A673 (cell line): ENCODE data around the gene CDH4. TPM values are rescaled to one million over a fixed set of nuclear protein-coding genes. Genes with fewer than 3 reads are reported as not detected.

ENCODE experiments used
- BruUV-seq: library from RNA; stranded (reverse); fragments of 400-500 nt; replicated peaks from 2 replicates; lab custom pipeline; 2021; lab: Mats Ljungman, UMichigan
- CTCF ChIA-PET: fragments of 300-600 bp; sonication (Branson Sonifier 250); formaldehyde crosslinking; loops from one replicate; lab custom pipeline; 2022; ENCODE audit warnings: antibody characterized with exemption; lab: Charles Lee
- POLR2A ChIA-PET: fragments of 300-600 bp; sonication (Branson Sonifier 250); formaldehyde crosslinking; loops from one replicate; lab custom pipeline; 2022; ENCODE audit warnings: antibody characterized with exemption; ENCODE audit not compliant: low non-redundant PET; lab: Charles Lee
- DNase-seq: peaks from one replicate; pipeline ENCODE4 v3.0.0-alpha.2; 2015; ENCODE audit warnings: low spot score
- H3K27ac ChIP-seq: fragments of 200-600 bp; sonication (generic); 2 replicates; pipeline ENCODE4 v1.5.1; 2016; ENCODE audit warnings: mixed run types, low read depth, mild to moderate bottlenecking, mixed read lengths, antibody characterized with exemption, low read length; ENCODE audit not compliant: poor library complexity, severe bottlenecking
- H3K27me3 ChIP-seq: fragments of 200-600 bp; sonication (generic); replicated peaks from 2 replicates; pipeline ENCODE4 v1.6.1; 2017; ENCODE audit warnings: mixed run types, low read depth, mild to moderate bottlenecking, mixed read lengths, antibody characterized with exemption, low read length; ENCODE audit not compliant: insufficient read depth, poor library complexity
- H3K36me3 ChIP-seq: fragments of 200-600 bp; sonication (generic); 2 replicates; pipeline ENCODE4 v1.6.1; 2016; ENCODE audit warnings: mixed run types, mild to moderate bottlenecking, mixed read lengths, antibody characterized with exemption, low read length; ENCODE audit not compliant: insufficient read depth, poor library complexity, severe bottlenecking
- H3K4me1 ChIP-seq: fragments of 200-600 bp; sonication (generic); 2 replicates; pipeline ENCODE4 v1.6.1; 2017; ENCODE audit warnings: mixed run types, mild to moderate bottlenecking, mixed read lengths, antibody characterized with exemption, low read length; ENCODE audit not compliant: insufficient read depth, poor library complexity, severe bottlenecking
- H3K4me3 ChIP-seq: fragments of 200-600 bp; sonication (generic); 2 replicates; pipeline ENCODE4 v1.5.1; 2016; ENCODE audit warnings: low read depth, mixed run types, mild to moderate bottlenecking, mixed read lengths, low read length; ENCODE audit not compliant: poor library complexity, severe bottlenecking
- H3K9me3 ChIP-seq: fragments of 200-600 bp; sonication (generic); 2 replicates; pipeline ENCODE4 v1.6.1; 2016; ENCODE audit warnings: mixed run types, low read depth, mild to moderate bottlenecking, mixed read lengths, antibody characterized with exemption, low read length; ENCODE audit not compliant: poor library complexity, severe bottlenecking
- CTCF ChIP-seq: fragments of 300-800, 200-600 bp; sonication (generic); conservative IDR thresholded peaks from 2 replicates; pipeline ENCODE4 v1.5.1; 2017; ENCODE audit warnings: low read depth, mild to moderate bottlenecking, antibody characterized with exemption, low read length, moderate library complexity, mixed read lengths
- EZH2 ChIP-seq: fragments of 200-600 bp; sonication (generic); IDR thresholded peaks from 2 replicates; pipeline ENCODE4 v1.6.1; 2017; ENCODE audit warnings: borderline replicate concordance, low read depth, mild to moderate bottlenecking, mixed read lengths, antibody characterized with exemption, low read length; ENCODE audit not compliant: poor library complexity, severe bottlenecking
- intact Hi-C: fragments of 100-400 bp; cut with micrococcal nuclease; formaldehyde crosslinking; loops from one replicate; pipeline ENCODE4 v1.10.0; 2022; ENCODE audit not compliant: unreplicated experiment
- total RNA-seq: library from RNA; stranded (reverse); gene quantifications from 2 replicates; pipeline ENCODE4 v1.2.3, GENCODE V29; 2021

The CDH4 gene
- total RNA-seq, 1 experiment from 2014 or later = 8.3 TPM

GRCh38 chr20:61926796-61927192 is 674.7 kb downstream of the CDH4 start:
- Histone ChIP-seq H3K36me3 (no peaks in the 10 kb centered on the region), H3K9me3 (no peaks in the 10 kb centered on the region), H3K4me3 (no peak overlapping the region), H3K27me3 (no peaks in the 10 kb centered on the region), H3K27ac (no peak overlapping the region), H3K4me1 (no peaks in the 10 kb centered on the region)
- intact Hi-C loops = no loop called here
- DNase-seq = no peak
- no peak for TF ChIP-seq CTCF
- TF ChIP-seq EZH2 = no peak
- BruUV-seq = no TSS peak
- ChIA-PET CTCF (no interaction called here), POLR2A (no interaction called here)

- Histone ChIP-seq H3K4me1 (no peaks in the 10 kb centered on the region), H3K4me3 (no peak overlapping the region), H3K36me3 (no peaks in the 10 kb centered on the region), H3K9me3 (no peaks in the 10 kb centered on the region), H3K27me3 (no peaks in the 10 kb centered on the region), H3K27ac (no peak overlapping the region)
- intact Hi-C loops = no loop called here
- TF ChIP-seq EZH2 (no peak), CTCF (no peak)
- POLR2A ChIA-PET = no interaction called here
- CTCF ChIA-PET = no interaction called here
- no peak for DNase-seq
- no TSS peak for BruUV-seq
Observed at GRCh38 chr20:61927193-61927825, 675.2 kb downstream of the CDH4 start.

- no peak for DNase-seq
- CTCF ChIA-PET = no interaction called here
- POLR2A ChIA-PET = no interaction called here
- Histone ChIP-seq H3K27me3 (no peaks in the 10 kb centered on the region), H3K9me3 (no peaks in the 10 kb centered on the region), H3K4me3 (no peak overlapping the region), H3K27ac (no peak overlapping the region), H3K4me1 (no peaks in the 10 kb centered on the region), H3K36me3 (no peaks in the 10 kb centered on the region)
- BruUV-seq = no TSS peak
- intact Hi-C loops = no loop called here
- no peak for TF ChIP-seq EZH2
- no peak for TF ChIP-seq CTCF
Observed at GRCh38 chr20:61927826-61928541, 675.9 kb downstream of the CDH4 start.
